ENCODE results near the gene PSMG2. TPM values are rescaled to one million over a fixed set of nuclear protein-coding genes. Genes with fewer than 3 reads are reported as not detected.

PSMG2 gene
- total and polyA plus RNA-seq, 9 of the 15 experiments (the other 6 are each of a cell fraction or from before 2014, with no cell fraction given): 59.9 to 271 (median 111) TPM

- peak; percentile 88 for TF ChIP-seq REST (IDR thresholded peaks at IDR 0.05; ENCODE audit: borderline replicate concordance)
- TF ChIP-seq REST (CRISPR knock-in tag; IDR thresholded peaks at IDR 0.05; ENCODE audit: low read depth): no peak
- peak; percentile 21 for TF ChIP-seq POLR2B (IDR thresholded peaks at IDR 0.05; ENCODE audit: low read depth, partially characterized antibody)
- TF ChIP-seq CEBPG (CRISPR knock-in tag; IDR thresholded peaks at IDR 0.05): peak; percentile 43
- TF ChIP-seq CEBPG (tag; conservative IDR thresholded peaks at IDR 0.05 in 1 of 2, IDR thresholded peaks at IDR 0.05 in 1 of 2): peak in 1 of 2 experiments; percentile 59; a peak in 2 of 4 replicates
- no peak for TF ChIP-seq MAZ (CRISPR knock-in tag; conservative IDR thresholded peaks at IDR 0.05 in 1 of 2, IDR thresholded peaks at IDR 0.05 in 1 of 2)
- TF ChIP-seq ZNF124 (CRISPR knock-in tag; IDR thresholded peaks at IDR 0.05): no peak
- TF ChIP-seq HNRNPH1 (optimal IDR thresholded peaks at IDR 0.05; ENCODE audit: low read depth, low read length): no peak
- peak; percentile 32; the same call in 1 of the 2 replicates for TF ChIP-seq POLR2A (conservative IDR thresholded peaks at IDR 0.05)
- TF ChIP-seq RAD21 (CRISPR knock-in tag; conservative IDR thresholded peaks at IDR 0.05 in 1 of 2, IDR thresholded peaks at IDR 0.05 in 1 of 2): peak; percentile 90 to 92
- TF ChIP-seq FUS (optimal IDR thresholded peaks at IDR 0.05; ENCODE audit: low read depth, low read length): no peak
- TF ChIP-seq CBX5 (IDR thresholded peaks at IDR 0.05; ENCODE audit: borderline replicate concordance, low read depth): no peak
These were observed 24.1 kb downstream of the PSMG2 start (continued) for GRCh38 chr18:12726774-12727550.

Measured in K562 (cell line).